ENCODE data around the gene ICAM1.
"Not testable (repeated sequence)": the region's sequence is repeated elsewhere in the genome, so short reads cannot be mapped to it uniquely, and the experiment has no call there.

The ICAM1 gene

GRCh38 chr19:10277795-10278589 is 7.1 kb downstream of the ICAM1 start (continued):
- no peak for TF ChIP-seq CSRNP3 (CRISPR knock-in tag; IDR thresholded peaks at IDR 0.05)
- TF ChIP-seq ZNF8 (CRISPR knock-in tag; IDR thresholded peaks at IDR 0.05) = no peak
- no peak for TF ChIP-seq ISL1 (CRISPR knock-in tag; IDR thresholded peaks at IDR 0.05)

- TF ChIP-seq TCF4 (CRISPR knock-in tag; IDR thresholded peaks at IDR 0.05; ENCODE audit: borderline replicate concordance) (no peak), ZFP3 (CRISPR knock-in tag; IDR thresholded peaks at IDR 0.05) (peak; percentile 97)
- ATAC-seq = no peak
These were observed 8.0 kb downstream of the ICAM1 start for GRCh38 chr19:10278935-10279334.

GRCh38 chr19:10279737-10280442 is 9.0 kb downstream of the ICAM1 start:
- no peak for TF ChIP-seq TCF4 (CRISPR knock-in tag; IDR thresholded peaks at IDR 0.05; ENCODE audit: borderline replicate concordance)
- no peak for TF ChIP-seq ZFP3 (CRISPR knock-in tag; IDR thresholded peaks at IDR 0.05)
- no peak for ATAC-seq

GRCh38 chr19:10282043-10282442 is 11.1 kb downstream of the ICAM1 start:
- ATAC-seq = not testable (repeated sequence)

- TF ChIP-seq CREB5 (CRISPR knock-in tag; IDR thresholded peaks at IDR 0.05; ENCODE audit: low read depth) = no peak
- no peak for ATAC-seq
These were observed 12.6 kb downstream of the ICAM1 start for GRCh38 chr19:10283301-10284064.

GRCh38 chr19:10284065-10284959 is 13.4 kb downstream of the ICAM1 start:
- no peak for ATAC-seq
- TF ChIP-seq ZC3H10 (CRISPR knock-in tag; IDR thresholded peaks at IDR 0.05) = no peak
- TF ChIP-seq ZNF8 (CRISPR knock-in tag; IDR thresholded peaks at IDR 0.05) = no peak
- no peak for TF ChIP-seq ESRRG (CRISPR knock-in tag; IDR thresholded peaks at IDR 0.05)
- no peak for TF ChIP-seq PATZ1 (CRISPR knock-in tag; IDR thresholded peaks at IDR 0.05; ENCODE audit: borderline replicate concordance)
- TF ChIP-seq ZFP3 (CRISPR knock-in tag; IDR thresholded peaks at IDR 0.05) = no peak
- no peak for TF ChIP-seq TOX (CRISPR knock-in tag; IDR thresholded peaks at IDR 0.05; ENCODE audit: borderline replicate concordance)
- no peak for TF ChIP-seq OSR1 (CRISPR knock-in tag; IDR thresholded peaks at IDR 0.05)
- TF ChIP-seq ISL1 (CRISPR knock-in tag; IDR thresholded peaks at IDR 0.05) = no peak
- no peak for TF ChIP-seq SNAI2 (CRISPR knock-in tag; IDR thresholded peaks at IDR 0.05)
- TF ChIP-seq POU6F1 (CRISPR knock-in tag; IDR thresholded peaks at IDR 0.05; ENCODE audit: borderline replicate concordance, low read depth) = no peak
- no peak for TF ChIP-seq CSRNP3 (CRISPR knock-in tag; IDR thresholded peaks at IDR 0.05)
- no peak for TF ChIP-seq CSDC2 (CRISPR knock-in tag; IDR thresholded peaks at IDR 0.05)
- no peak for TF ChIP-seq ZNF565 (CRISPR knock-in tag; conservative IDR thresholded peaks at IDR 0.05; ENCODE audit: low read depth)
- TF ChIP-seq ZFP30 (CRISPR knock-in tag; IDR thresholded peaks at IDR 0.05) = no peak

Data from SK-N-SH treated with all-trans-retinoic acid at 6 μM for 48 hours (cell line).